Left colon (tissue), 2 donors: ENCODE data around the gene CAPZA1. TPM values are rescaled to one million over a fixed set of nuclear protein-coding genes. Genes with fewer than 3 reads are reported as not detected.
A peak's percentile ranks its signal among the peaks of the same experiment; 100 is the strongest.

Experiments used
- ATAC-seq: fragments of 200-7000 bp; cut with Tn5 transposase; one replicate; pipeline ENCODE4 v1.9.1; 2020; ENCODE audit warnings: mild to moderate bottlenecking, moderate library complexity
- DNase-seq, 2 donors: peaks; one replicate each; pipeline ENCODE4 v3.0.0-alpha.2; 2020
- intact Hi-C, 2 donors: fragments of 100-400 bp; cut with DNase I in 1 of 2; cut with micrococcal nuclease in 1 of 2; formaldehyde crosslinking; loops; one replicate each; pipeline versions ENCODE4 v1.11.2 to v1.14.0; 2022; cut with DNase I, micrococcal nuclease
- total RNA-seq, 2 donors: library from RNA; stranded (reverse); fragmentation: NEBNext Ultra II Directional; extraction: Animal tissue kit (Norgen Biotek cat#: 25700); gene quantifications; one replicate each; pipeline ENCODE4 v1.2.1, GENCODE V29; 2021
- donor health status: DM: no; HTN: no; CAD: no.
- donor health status: DM: yes; HTN: yes; CAD: no.

CAPZA1 gene
- total RNA-seq, 2 donors from 2014 or later = 161 to 162 TPM

DNA sequence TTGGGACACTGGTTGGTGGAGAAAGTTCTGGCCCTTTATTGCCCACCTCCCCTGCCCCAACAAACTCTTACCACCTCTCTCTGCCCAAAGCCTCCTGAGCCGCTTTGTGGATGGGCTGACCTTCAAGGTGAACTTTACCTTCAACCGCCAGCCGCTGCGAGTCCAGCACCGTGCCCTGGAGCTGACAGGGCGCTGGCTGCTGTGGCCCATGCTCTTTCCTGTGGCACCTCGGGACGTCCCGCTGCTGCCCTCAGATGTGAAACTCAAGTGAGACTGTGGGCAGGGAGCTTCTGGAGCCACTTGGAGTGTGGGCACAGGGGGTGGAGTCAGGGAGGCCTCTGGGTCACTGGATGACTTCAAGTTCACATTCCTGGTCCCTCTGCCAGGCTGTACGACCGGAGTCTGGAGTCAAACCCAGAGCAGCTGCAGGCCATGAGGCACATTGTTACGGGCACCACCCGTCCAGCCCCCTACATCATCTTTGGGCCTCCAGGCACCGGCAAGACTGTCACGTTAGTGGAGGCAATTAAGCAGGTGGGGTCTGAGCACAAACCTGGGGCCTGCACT, 74.8 kb downstream of the CAPZA1 start:
- DNase-seq = no peak
- intact Hi-C loops = no loop called here
- no peak for ATAC-seq

DNA sequence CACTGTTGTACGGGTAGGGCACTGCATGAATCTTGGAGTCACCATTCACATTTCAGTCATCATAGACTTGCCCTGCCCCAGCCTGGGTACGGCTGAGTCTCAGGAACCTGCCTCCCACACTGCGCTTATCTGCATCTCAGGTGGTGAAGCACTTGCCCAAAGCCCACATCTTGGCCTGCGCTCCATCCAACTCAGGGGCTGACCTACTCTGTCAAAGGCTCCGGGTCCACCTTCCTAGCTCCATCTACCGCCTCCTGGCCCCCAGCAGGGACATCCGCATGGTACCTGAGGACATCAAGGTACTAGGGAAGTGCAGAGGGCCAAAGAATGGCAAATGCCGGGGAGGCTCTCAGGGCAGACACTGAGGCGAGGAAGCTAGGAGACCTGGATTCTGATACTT, 75.6 kb downstream of the CAPZA1 start:
- DNase-seq = no peak
- intact Hi-C loops = no loop called here
- ATAC-seq = no peak

DNA sequence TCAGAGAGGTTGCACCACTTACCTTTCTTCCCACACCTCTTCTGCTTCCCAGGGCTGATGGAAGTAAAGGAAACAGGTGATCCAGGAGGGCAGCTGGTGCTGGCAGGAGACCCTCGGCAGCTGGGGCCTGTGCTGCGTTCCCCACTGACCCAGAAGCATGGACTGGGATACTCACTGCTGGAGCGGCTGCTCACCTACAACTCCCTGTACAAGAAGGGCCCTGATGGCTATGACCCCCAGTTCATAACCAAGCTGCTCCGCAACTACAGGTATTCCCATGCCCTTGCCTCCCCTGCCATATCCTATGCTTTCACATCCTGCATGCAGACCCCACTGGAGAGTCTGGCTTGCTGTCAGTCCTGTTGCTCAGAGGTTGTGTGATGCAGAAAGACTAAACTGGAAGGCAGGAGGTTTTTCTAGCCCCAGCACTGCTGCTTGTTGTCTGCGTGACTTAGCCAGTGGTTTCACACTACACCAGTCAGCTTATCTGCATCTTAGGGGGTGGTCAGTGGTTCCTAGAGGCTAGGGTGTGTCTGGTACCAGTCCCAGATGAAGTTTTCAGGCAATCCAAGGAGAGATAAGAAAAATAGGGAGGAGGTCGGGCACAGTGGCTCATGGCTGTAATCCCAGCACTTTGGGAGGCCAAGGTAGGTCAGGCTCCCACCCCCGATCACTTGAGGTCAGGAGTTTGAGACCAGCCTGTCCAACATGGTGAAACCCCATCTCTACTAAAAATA, 77.1 kb downstream of the CAPZA1 start:
- no peak for DNase-seq
- no peak for ATAC-seq
- intact Hi-C loops = no loop called here

GRCh38 chr1:112697781-112698201, 78.2 kb downstream of the CAPZA1 start:
- intact Hi-C loops = no loop called here
- ATAC-seq = no peak
- no peak for DNase-seq

GRCh38 chr1:112698366-112699310, 79.0 kb downstream of the CAPZA1 start:
- peak; percentile 76 for ATAC-seq
- intact Hi-C loops = no loop called here
- peak; percentile 85 to 89 for DNase-seq

DNA sequence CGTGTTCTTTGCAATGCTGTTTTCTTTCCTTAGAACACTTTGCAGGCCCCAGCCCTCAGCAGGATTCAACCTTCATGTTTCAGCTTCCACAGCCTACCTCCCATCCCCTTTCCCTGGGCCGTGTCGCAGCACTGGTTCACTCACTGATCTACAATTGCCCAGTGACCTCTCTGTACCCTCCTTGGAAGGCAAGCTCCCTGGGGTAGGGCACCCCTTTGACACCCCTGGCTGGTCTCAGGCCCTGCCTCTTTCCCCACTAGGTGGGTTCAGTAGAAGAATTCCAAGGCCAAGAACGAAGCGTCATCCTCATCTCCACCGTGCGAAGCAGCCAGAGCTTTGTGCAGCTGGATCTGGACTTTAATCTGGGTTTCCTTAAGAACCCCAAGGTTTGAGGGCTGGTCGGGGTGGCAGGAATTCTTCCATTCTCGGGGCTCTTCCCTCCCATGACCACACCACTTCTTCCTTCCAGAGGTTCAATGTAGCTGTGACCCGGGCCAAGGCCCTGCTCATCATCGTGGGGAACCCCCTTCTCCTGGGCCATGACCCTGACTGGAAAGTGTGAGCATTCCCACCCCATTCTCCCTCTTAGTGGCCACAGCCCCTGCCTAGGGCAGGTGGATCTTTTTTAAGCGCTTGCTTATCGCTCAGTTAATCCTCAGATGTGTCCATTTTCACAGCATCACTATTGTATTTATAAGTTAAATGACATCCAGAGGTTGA, 80.0 kb downstream of the CAPZA1 start:
- DNase-seq (no peak), ATAC-seq (no peak)
- intact Hi-C loops = loop anchor here in 1 of 2 donors (10.0 kb wide), 1 partner anchor 195 kb away; the partner anchor contains the start of gene WNT2B

- intact Hi-C loops = loop anchor here in 1 of 2 donors (10.0 kb wide), 1 partner anchor 196 kb away; the partner anchor contains the start of gene WNT2B
- DNase-seq (peak; percentile 94 to 98), ATAC-seq (peak; percentile 53)
These were observed 80.9 kb downstream of the CAPZA1 start for GRCh38 chr1:112700290-112701226.

DNA sequence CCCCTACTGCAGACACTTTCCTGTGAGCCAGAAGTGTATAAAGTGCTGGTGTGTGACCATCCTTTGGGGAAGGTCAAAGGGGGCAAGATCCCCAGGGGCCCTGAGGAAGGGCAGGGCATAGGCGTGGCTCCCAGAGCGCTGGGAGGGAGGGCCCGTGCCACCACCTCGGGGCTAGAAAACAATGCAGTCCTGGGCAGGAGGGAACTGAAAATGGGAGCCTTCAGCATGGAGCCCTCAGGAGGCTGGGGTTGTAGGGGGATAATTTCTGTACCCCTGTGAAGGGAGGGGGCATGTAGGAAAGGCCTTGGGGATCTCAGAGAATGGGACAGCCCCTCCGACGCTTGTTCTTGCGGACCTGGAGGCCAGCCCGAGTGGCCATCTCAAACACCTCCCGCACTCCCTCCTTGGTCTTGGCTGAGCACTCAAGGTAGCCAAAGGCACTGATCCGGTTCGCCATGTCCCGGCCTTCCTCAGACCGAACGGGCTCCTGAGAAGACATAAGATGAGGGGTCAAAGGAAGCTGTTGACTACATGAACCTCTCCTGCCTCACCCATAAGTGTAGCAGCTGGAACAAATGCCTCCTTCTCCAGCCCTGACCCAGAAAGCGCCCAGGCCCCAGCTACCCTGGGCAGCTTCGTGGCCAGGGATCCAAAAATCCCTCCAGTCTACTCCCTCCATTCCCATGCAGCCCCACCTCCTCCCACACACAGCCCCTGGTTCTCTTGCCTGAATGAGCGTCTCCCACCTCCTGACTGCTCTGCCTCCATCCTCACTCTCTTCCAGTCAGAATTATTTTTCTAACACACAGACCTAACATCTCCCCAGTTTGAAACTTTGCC, 81.8 kb downstream of the CAPZA1 start:
- DNase-seq = peak in 1 of 2 donors; percentile 46
- intact Hi-C loops = loop anchor here in 1 of 2 donors (10.0 kb wide), 1 partner anchor 197 kb away; the partner anchor contains the start of gene WNT2B
- ATAC-seq = no peak

DNA sequence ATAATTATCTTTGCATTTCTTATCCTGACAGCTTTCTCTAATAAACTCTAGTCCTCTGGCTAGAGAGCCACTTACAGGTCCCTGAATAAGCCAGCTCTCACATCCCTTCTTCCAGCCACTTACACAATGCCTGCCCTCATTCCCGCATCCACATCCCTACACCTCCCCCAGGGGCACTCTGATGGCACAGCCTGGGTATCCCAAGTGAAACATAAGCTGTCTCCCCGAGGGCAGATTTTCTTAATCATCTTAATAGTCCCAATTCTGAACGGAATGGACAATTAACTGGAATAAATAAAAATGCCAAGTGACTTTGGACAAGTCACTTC, 82.4 kb downstream of the CAPZA1 start:
- ATAC-seq (no peak), DNase-seq (no peak)
- intact Hi-C loops = loop anchor here in 1 of 2 donors (10.0 kb wide), 1 partner anchor 197 kb away; the partner anchor contains the start of gene WNT2B

GRCh38 chr1:112702420-112703261, 83.0 kb downstream of the CAPZA1 start:
- no peak for ATAC-seq

GRCh38 chr1:112703706-112704105, 84.1 kb downstream of the CAPZA1 start:
- intact Hi-C loops = loop anchor here in 1 of 2 donors (10.0 kb wide), 1 partner anchor 199 kb away; the partner anchor contains the start of gene WNT2B
- ATAC-seq = no peak

More at GRCh38 chr1:112702420-112703261, 83.0 kb downstream of the CAPZA1 start:
- intact Hi-C loops = loop anchor here in 1 of 2 donors (10.0 kb wide), 1 partner anchor 198 kb away; the partner anchor contains the start of gene WNT2B
- DNase-seq = peak in 1 of 2 donors; percentile 23

GRCh38 chr1:112704391-112704933, 84.8 kb downstream of the CAPZA1 start:
- ATAC-seq = no peak
- intact Hi-C loops = loop anchor here in 1 of 2 donors (10.0 kb wide), 1 partner anchor 200 kb away; the partner anchor contains the start of gene WNT2B
- DNase-seq = peak in 1 of 2 donors; percentile 35

More at GRCh38 chr1:112703706-112704105, 84.1 kb downstream of the CAPZA1 start:
- DNase-seq = no peak

GRCh38 chr1:112704934-112705627, 85.4 kb downstream of the CAPZA1 start:
- ATAC-seq (peak; percentile 59), DNase-seq (peak; percentile 82 to 93)
- intact Hi-C loops = loop anchor here in 1 of 2 donors (5.0 to 10.0 kb wide), 3 partner anchors 88 to 313 kb away; partner anchors contain the start of genes CAPZA1, ST7L and WNT2B

DNA sequence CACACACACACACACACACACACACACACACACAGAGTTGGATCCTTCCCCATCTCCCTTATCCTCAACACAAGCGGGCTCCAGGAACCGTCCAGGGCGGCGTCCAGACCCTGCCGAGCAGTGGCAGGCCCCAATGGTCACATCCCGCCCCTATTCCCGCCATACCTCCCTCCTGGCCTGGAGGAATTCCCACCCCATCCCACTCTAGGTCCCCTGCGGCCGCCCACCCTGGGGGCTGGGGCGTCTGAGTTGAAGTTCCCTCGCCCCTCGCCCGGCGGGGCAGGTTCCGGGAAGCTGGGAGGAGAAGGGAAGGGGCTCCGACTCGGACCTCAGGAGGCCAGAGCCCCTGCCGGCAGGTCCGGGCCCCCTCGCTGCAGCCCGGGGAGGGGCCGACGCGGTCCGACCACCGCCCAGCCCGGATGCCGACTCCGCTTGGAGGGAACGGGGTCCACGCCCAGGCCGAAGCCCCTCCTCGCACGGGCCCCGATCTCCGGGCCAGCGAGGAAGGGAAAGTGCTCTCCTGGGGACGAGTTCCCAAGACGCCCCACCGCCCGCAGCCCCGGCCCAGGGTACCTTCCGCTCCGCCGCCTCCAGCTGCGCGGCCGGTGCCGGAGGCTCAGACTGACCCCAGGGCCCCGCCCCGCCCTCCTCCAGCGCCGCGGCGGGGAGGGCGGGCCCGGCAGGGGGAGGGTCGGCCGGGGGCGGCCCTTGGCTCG, 87.0 kb downstream of the CAPZA1 start, which contains the start of gene RHOC:
RHOC (minus strand) TSS at position 623 of the 716 bp plus-strand sequence. CDS start 3,328 bp downstream, outside the sequence.
- intact Hi-C loops = loop anchor here in 1 of 2 donors (5.0 to 10.0 kb wide), 3 partner anchors 89 to 314 kb away; partner anchors contain the start of genes CAPZA1, ST7L and WNT2B
- ATAC-seq = peak; percentile 69
- DNase-seq = peak; percentile 71 to 78
